Epithelial cell of esophagus (primary cell): ENCODE results near the gene OR4D11.
"Not testable (repeated sequence)": the region's sequence is repeated elsewhere in the genome, so short reads cannot be mapped to it uniquely, and the experiment has no call there.

Experiments
- DNase-seq: peaks from one replicate; pipeline ENCODE4 v3.0.0; 2010; ENCODE audit warnings: low read depth
- H3K4me3 ChIP-seq: 2 replicates; pipeline ENCODE4 v1.5.1; 2011; ENCODE audit warnings: mild to moderate bottlenecking, low read length, control low read depth
- TF ChIP-seq, protein P1 (sequence below): IDR thresholded peaks from 2 replicates; pipeline ENCODE4 v1.5.1; 2011; ENCODE audit warnings: low read depth, mild to moderate bottlenecking, low read length, control low read depth, inconsistent platforms; ENCODE audit not compliant: insufficient read depth; ENCODE audit errors: missing control alignments

The OR4D11 gene

GRCh38 chr11:59528711-59529110 lies 25.3 kb downstream of the OR4D11 start:
- no peak overlapping the region for H3K4me3 ChIP-seq
- no peak for DNase-seq
- TF ChIP-seq, protein P1, sequence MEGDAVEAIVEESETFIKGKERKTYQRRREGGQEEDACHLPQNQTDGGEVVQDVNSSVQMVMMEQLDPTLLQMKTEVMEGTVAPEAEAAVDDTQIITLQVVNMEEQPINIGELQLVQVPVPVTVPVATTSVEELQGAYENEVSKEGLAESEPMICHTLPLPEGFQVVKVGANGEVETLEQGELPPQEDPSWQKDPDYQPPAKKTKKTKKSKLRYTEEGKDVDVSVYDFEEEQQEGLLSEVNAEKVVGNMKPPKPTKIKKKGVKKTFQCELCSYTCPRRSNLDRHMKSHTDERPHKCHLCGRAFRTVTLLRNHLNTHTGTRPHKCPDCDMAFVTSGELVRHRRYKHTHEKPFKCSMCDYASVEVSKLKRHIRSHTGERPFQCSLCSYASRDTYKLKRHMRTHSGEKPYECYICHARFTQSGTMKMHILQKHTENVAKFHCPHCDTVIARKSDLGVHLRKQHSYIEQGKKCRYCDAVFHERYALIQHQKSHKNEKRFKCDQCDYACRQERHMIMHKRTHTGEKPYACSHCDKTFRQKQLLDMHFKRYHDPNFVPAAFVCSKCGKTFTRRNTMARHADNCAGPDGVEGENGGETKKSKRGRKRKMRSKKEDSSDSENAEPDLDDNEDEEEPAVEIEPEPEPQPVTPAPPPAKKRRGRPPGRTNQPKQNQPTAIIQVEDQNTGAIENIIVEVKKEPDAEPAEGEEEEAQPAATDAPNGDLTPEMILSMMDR: no peak

DNA sequence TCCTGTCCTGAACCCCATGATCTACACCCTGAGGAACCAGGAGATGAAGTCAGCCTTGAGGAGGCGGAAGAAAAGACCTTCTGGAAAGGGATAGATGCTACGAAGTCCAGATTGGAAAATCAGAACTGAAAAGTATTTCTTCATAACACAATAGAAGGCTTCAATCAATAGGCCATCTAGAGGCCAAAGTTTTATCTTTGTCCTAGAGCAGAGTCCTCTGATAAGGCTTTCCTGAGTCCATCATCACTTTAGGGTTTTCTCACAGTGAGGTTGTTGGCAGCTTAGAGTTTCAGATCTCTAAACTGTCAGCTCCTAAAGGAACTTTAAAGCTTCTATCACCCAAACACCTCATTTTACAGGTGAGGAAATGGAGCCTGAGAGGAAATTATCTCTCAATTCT lies 29.2 kb downstream of the OR4D11 start:
- TF ChIP-seq, protein P1: no peak
- no peak for DNase-seq
- H3K4me3 ChIP-seq: no peak overlapping the region

GRCh38 chr11:59534676-59535075 lies 31.3 kb downstream of the OR4D11 start:
- H3K4me3 ChIP-seq: no peak overlapping the region
- TF ChIP-seq, protein P1: no peak

DNA sequence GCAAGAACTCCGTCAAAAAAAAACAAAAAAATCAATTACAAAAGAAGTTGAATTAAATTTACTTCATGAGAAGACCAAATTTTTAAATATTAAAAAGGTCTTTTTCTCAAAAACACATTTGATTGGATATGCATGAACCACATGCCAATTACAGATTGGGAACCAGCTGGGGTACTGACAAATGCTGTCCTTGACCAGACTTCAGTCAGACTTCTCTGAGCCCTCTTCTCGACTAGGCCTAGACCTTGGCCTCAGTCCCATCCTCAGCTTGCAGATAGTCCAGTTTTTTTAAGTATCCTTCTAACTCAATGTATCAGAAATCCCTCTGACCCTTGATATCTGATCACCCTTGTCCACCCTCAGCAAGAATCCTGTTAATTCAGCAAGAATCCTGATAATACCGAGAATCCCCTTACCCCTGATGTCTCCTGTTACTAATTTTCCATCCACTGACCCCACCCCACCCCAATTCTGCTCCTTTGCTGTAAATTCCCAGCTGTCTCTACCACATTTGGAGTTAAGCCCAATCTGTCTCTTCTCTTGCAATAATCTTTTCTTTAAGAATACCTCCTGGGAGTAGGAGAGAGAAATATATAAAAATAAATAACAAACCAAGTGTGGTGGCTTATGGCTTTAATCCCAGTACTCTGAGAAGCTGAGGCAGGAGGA lies 38.9 kb downstream of the OR4D11 start:
- no peak for DNase-seq
- no peak overlapping the region for H3K4me3 ChIP-seq
- TF ChIP-seq, protein P1: no peak

More at GRCh38 chr11:59534676-59535075, 31.3 kb downstream of the OR4D11 start:
- DNase-seq: no peak

DNA sequence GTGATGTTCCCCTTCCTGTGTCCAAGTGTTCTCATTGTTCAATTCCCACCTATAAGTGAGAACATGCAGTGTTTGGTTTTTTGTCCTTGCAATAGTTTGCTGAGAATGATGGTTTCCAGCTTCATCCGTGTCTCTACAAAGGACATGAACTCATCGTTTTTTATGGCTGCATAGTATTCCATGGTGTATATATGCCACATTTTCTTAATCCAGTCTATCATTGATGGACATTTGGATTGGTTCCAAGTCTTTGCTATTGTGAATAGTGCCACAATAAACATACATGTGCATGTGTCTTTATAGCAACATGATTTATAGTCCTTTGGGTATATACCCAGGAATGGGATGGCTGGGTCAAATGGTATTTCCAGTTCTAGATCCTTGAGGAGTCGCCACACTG lies 40.3 kb downstream of the OR4D11 start:
- DNase-seq, H3K4me3 ChIP-seq: not testable (repeated sequence)

- H3K4me3 ChIP-seq: no peak overlapping the region
- DNase-seq: no peak
- TF ChIP-seq, protein P1: no peak
Measured at GRCh38 chr11:59544869-59545178, 41.4 kb downstream of the OR4D11 start.

DNA sequence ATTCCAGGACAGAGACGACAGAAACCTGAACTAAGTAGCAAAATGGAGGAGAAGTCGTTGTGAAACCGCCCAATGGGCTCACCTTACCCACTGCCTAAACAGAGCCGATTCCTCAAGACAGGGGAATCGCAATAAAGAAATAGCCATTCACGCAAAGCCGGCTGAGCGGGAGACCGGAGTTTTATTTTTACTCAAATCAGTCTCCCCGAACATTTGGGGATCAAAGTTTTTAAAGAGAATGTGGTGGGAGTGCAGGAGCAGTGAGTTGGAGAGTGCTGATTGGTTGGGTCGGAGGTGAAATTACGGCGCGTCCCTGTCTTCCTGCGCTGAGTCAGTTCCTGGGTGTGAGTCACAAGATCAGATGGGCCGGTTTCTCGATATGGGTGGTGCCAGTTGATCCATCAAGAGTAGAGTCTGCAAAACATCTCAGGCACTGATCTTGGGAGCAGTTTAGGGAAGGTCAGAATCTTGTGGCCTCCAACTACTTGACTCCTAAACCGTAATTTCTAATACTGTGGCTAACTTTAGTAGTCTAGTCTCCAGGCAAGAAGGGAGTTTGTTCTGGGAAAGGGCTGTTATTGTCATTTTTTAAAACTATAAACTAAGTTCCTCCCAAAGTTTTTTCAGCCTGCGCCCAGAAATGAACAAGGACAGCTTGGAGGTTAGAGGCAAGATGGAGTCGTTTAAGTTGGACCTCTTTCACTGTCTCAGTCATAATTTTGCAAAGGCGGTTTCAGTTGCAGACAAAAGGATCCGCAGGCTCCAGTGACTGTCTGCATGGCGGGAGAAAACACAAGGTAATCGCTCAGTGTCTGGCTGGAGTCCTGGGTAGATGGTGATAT lies 42.0 kb downstream of the OR4D11 start:
- no peak overlapping the region for H3K4me3 ChIP-seq

DNA sequence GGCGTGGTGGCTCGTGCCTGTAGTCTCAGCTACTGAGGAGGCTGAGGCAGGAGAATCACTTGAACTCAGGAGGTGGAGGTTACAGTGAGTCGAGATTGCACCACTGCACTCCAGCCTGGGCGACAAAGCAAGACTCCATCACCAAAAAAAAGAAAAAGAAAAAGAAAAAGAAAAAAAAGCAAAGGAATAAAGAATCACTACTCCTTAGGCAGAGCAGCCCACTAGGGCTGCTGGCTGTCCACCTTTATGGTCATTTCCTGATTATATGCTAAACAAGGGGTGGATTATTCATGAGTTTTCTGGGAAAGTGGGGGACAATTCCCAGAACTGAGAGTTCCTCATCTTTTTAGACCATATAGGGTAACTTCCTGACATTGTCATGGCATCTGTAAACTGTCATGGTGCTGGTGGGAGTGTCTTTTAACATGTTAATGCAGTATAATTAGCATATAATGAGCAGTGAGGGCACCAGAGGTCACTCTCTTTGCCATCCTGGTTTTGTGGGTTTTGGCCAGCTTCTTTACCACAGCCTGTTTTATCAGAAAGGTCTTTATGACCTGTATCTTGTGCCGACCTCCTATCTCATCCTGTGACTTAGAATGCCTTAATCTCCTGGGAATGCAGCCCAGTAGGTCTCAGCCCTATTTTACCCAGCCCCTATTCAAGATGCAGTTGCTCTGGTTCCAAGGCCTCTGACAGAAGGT lies 44.4 kb downstream of the OR4D11 start:
- not testable (repeated sequence) for DNase-seq

More for the DNA sequence above, 42.0 kb downstream of the OR4D11 start:
- TF ChIP-seq, protein P1: no peak
- peak; percentile 86 for DNase-seq

More for the DNA sequence above, 44.4 kb downstream of the OR4D11 start:
- not testable (repeated sequence) for H3K4me3 ChIP-seq
